ENCODE results near the gene FHIT.

DNA sequence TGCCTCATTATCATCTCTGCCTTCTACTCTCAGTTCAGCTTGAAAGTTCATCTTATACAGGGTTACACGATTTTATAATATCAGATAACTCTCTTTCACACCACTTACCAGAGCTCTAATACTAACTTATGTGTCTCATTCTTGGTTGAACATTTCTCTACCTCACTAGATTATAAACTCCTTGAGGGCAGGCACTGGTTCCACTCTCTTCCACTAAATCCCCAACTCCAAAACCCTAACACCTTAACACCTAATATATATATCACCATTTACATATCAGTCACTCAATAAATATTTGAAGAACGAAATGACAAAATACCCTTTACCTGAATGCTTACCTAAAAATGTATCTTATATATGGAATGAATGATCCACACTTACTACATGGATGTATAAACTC lies 977.2 kb downstream of the FHIT start:
- no peak for TF ChIP-seq EZH2 (IDR thresholded peaks at IDR 0.05; ENCODE audit: insufficient read depth, poor library complexity, severe bottlenecking)
- TF ChIP-seq EZH2phosphoT487 (IDR thresholded peaks at IDR 0.05; ENCODE audit: insufficient read depth, low read depth) = no peak

Data from GM23248 (cell line).